ENCODE results near the gene DCLK1. TPM values are rescaled to one million over a fixed set of nuclear protein-coding genes. Genes with fewer than 3 reads are reported as not detected.

The DCLK1 gene
- total RNA-seq, 3 donors from 2014 or later (not counting 1 experiment from before 2014, with no cell fraction given) = not detected

DNA sequence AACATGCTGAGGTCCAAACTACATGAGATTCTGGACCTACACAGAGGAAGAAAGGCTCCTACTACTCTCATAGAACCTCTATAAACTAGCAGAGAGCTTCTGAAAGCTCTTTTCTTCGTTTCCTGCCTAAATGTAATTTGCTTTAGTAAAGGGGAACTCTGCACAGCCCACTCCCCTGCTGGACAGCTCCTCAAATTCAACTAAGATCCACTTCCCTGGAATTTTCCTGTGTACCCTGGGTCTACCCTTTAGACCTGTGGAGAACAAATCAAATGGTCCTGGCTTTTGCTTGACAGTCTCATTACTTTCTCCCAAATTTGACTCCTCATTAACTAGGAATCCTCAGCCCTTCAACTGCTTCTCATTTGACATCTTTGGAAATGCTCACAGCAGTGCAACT, 3.5 kb upstream of the DCLK1 start:
- no peak overlapping the region for H3K27ac ChIP-seq (ENCODE audit: low read length)
- no peak overlapping the region for H3K27ac Mint-ChIP-seq
- WGBS (ENCODE audit: insufficient coverage) = 33% methylated on average over 1 of the region's 1 CpG
- H3K4me3 ChIP-seq (ENCODE audit: low read length) = no peak overlapping the region
- H3K9me3 ChIP-seq (ENCODE audit: control insufficient read depth, insufficient read depth, low read length) = no peaks in the 10 kb centered on the region
- H3K4me1 Mint-ChIP-seq = no peaks in the 10 kb centered on the region
- intact Hi-C loops (cut with micrococcal nuclease) = no loop called here
- TF ChIP-seq, protein P1, sequence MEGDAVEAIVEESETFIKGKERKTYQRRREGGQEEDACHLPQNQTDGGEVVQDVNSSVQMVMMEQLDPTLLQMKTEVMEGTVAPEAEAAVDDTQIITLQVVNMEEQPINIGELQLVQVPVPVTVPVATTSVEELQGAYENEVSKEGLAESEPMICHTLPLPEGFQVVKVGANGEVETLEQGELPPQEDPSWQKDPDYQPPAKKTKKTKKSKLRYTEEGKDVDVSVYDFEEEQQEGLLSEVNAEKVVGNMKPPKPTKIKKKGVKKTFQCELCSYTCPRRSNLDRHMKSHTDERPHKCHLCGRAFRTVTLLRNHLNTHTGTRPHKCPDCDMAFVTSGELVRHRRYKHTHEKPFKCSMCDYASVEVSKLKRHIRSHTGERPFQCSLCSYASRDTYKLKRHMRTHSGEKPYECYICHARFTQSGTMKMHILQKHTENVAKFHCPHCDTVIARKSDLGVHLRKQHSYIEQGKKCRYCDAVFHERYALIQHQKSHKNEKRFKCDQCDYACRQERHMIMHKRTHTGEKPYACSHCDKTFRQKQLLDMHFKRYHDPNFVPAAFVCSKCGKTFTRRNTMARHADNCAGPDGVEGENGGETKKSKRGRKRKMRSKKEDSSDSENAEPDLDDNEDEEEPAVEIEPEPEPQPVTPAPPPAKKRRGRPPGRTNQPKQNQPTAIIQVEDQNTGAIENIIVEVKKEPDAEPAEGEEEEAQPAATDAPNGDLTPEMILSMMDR (IDR thresholded peaks at IDR 0.05) = no peak
- H3K36me3 Mint-ChIP-seq = peaks cover 10% of the 10 kb centered on the region
- DNase-seq = no peak
- peaks cover 5% of the 10 kb centered on the region for H3K27me3 ChIP-seq (ENCODE audit: control insufficient read depth, insufficient read depth, low read length)
- H3K4me1 ChIP-seq (ENCODE audit: control insufficient read depth, insufficient read depth, low read length) = no peaks in the 10 kb centered on the region
- H3K36me3 ChIP-seq (ENCODE audit: control insufficient read depth, insufficient read depth, low read length) = no peaks in the 10 kb centered on the region
- ATAC-seq = no peak
- peaks cover 12 to 13% of the 10 kb centered on the region in 2 donors for H3K27me3 Mint-ChIP-seq (ENCODE audit: low read depth in 2 of 2)
- H3K9me3 Mint-ChIP-seq = peaks cover 7 to 9% of the 10 kb centered on the region in 2 donors
- H3K4me3 Mint-ChIP-seq = no peak overlapping the region

DNA sequence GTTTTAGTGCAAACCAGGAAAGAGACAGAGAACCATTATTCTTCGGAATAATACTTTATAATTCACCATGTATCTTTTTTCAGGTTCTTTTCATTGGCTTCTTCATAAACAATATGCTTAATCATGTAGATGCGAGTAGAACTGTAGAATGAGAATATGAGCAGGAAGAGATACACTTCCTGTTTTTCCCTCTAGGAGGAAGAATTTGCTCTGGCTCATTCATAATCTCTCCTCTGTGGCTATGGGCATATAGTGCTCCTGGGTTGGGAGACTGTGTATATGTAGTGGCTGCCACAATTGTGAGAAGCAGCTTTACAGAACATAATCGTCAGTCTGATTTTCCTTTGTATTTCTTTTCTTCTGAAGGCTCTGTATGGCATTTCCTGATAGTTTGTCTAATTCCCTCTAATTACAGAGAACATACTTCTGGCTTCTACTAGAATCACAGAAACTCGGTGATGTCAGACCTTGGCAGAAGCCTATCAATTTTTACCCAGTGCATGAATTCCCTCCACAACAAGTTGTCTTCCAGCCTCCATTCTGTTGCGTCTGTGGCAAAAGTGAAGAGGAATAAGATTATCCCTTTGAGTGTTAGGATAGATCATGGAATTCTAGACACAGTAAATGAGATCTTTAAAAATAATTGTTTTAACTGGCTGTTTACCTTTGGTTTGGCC, 2.9 kb upstream of the DCLK1 start:
- intact Hi-C loops (cut with micrococcal nuclease) = no loop called here

GRCh38 chr13:36132376-36132775, 1.2 kb upstream of the DCLK1 start:
- ATAC-seq (no peak), DNase-seq (no peak)
- TF ChIP-seq, protein P1 (IDR thresholded peaks at IDR 0.05) = no peak
- Histone ChIP-seq H3K36me3 (ENCODE audit: control insufficient read depth, insufficient read depth, low read length) (no peaks in the 10 kb centered on the region), H3K4me3 (ENCODE audit: low read length) (no peak overlapping the region), H3K27me3 (ENCODE audit: control insufficient read depth, insufficient read depth, low read length) (peaks cover 5% of the 10 kb centered on the region), H3K27ac (ENCODE audit: low read length) (no peak overlapping the region), H3K9me3 (ENCODE audit: control insufficient read depth, insufficient read depth, low read length) (no peaks in the 10 kb centered on the region), H3K4me1 (ENCODE audit: control insufficient read depth, insufficient read depth, low read length) (no peaks in the 10 kb centered on the region)
- Mint-ChIP-seq H3K36me3 (peaks cover 10% of the 10 kb centered on the region), H3K4me3 (no peak overlapping the region), H3K4me1 (no peaks in the 10 kb centered on the region), H3K9me3 (peaks cover 4 to 6% of the 10 kb centered on the region in 2 donors), H3K27me3 (ENCODE audit: low read depth in 2 of 2) (peaks cover 12 to 13% of the 10 kb centered on the region in 2 donors), H3K27ac (no peak overlapping the region)
- WGBS (ENCODE audit: insufficient coverage) = no CpG with 5 or more reads among the region's 1 CpG
- intact Hi-C loops (cut with micrococcal nuclease) = no loop called here

More for the DNA sequence above, 2.9 kb upstream of the DCLK1 start:
- DNase-seq (no peak), ATAC-seq (no peak)
- Mint-ChIP-seq H3K9me3 (peaks cover 7 to 9% of the 10 kb centered on the region in 2 donors), H3K36me3 (peaks cover 10% of the 10 kb centered on the region), H3K27ac (no peak overlapping the region), H3K27me3 (ENCODE audit: low read depth in 2 of 2) (peaks cover 12 to 13% of the 10 kb centered on the region in 2 donors), H3K4me3 (no peak overlapping the region), H3K4me1 (no peaks in the 10 kb centered on the region)
- no peaks in the 10 kb centered on the region for H3K9me3 ChIP-seq (ENCODE audit: control insufficient read depth, insufficient read depth, low read length)
- 67% methylated on average over 3 of the region's 5 CpGs for WGBS (ENCODE audit: insufficient coverage)
- TF ChIP-seq, protein P1 (IDR thresholded peaks at IDR 0.05) = no peak
- no peak overlapping the region for H3K4me3 ChIP-seq (ENCODE audit: low read length)
- peaks cover 5% of the 10 kb centered on the region for H3K27me3 ChIP-seq (ENCODE audit: control insufficient read depth, insufficient read depth, low read length)
- no peaks in the 10 kb centered on the region for H3K36me3 ChIP-seq (ENCODE audit: control insufficient read depth, insufficient read depth, low read length)
- H3K4me1 ChIP-seq (ENCODE audit: control insufficient read depth, insufficient read depth, low read length) = no peaks in the 10 kb centered on the region
- H3K27ac ChIP-seq (ENCODE audit: low read length) = no peak overlapping the region

DNA sequence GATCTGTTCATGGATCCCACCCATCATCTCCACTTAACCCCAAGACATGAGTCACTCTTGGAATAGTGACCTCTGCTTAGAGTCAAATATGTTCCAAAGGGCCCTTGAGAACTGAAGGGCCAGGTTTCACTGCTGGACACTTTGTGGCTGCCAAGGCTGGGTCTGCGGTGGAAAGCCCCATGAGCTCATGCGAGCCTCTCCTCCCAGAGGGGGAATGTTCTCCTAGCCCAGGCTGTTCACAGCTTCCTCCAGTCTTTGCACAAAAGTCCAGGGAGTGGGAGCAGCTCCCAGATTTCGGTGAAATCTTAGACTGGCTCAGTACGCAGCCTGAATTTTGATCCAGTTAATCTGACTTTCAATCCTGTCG, 732 bp upstream of the DCLK1 start:
- TF ChIP-seq, protein P1 (IDR thresholded peaks at IDR 0.05) = no peak
- ATAC-seq (no peak), DNase-seq (no peak)
- Mint-ChIP-seq H3K27ac (no peak overlapping the region), H3K4me1 (no peaks in the 10 kb centered on the region), H3K36me3 (peaks cover 10% of the 10 kb centered on the region), H3K27me3 (ENCODE audit: low read depth in 2 of 2) (peaks cover 12 to 13% of the 10 kb centered on the region in 2 donors), H3K9me3 (peaks cover 6% of the 10 kb centered on the region in 2 donors), H3K4me3 (no peak overlapping the region)
- Histone ChIP-seq H3K36me3 (ENCODE audit: control insufficient read depth, insufficient read depth, low read length) (no peaks in the 10 kb centered on the region), H3K4me1 (ENCODE audit: control insufficient read depth, insufficient read depth, low read length) (no peaks in the 10 kb centered on the region), H3K4me3 (ENCODE audit: low read length) (no peak overlapping the region), H3K9me3 (ENCODE audit: control insufficient read depth, insufficient read depth, low read length) (no peaks in the 10 kb centered on the region), H3K27ac (ENCODE audit: low read length) (no peak overlapping the region), H3K27me3 (ENCODE audit: control insufficient read depth, insufficient read depth, low read length) (peaks cover 5% of the 10 kb centered on the region)
- intact Hi-C loops (cut with micrococcal nuclease) = no loop called here
- 95% methylated on average over 5 of the region's 5 CpGs for WGBS (ENCODE audit: insufficient coverage)

Data from natural killer cell (primary cell).